Left ventricle myocardium superior (tissue), 1 donor: ENCODE measurements around the gene IL22RA1. TPM values are rescaled to one million over a fixed set of nuclear protein-coding genes. Genes with fewer than 3 reads are reported as not detected.
A peak's percentile ranks its signal among the peaks of the same experiment; 100 is the strongest.

Experiments used
- ATAC-seq: fragments of 200-7000 bp; cut with Tn5 transposase; one replicate; pipeline ENCODE4 v1.9.1; 2020; ENCODE audit warnings: mild to moderate bottlenecking, moderate library complexity
- DNase-seq: peaks from one replicate; pipeline ENCODE4 v3.0.0-alpha.2; 2020
- intact Hi-C: fragments of 100-400 bp; cut with micrococcal nuclease; formaldehyde crosslinking; loops from one replicate; pipeline ENCODE4 v1.11.0; 2022
- total RNA-seq: library from RNA; stranded (reverse); fragmentation: NEBNext Ultra II Directional; extraction: Animal tissue kit (Norgen Biotek cat#: 25700); gene quantifications from one replicate; pipeline ENCODE4 v1.2.1, GENCODE V29; 2021
- donor health status: DM: no; HTN: yes; CAD: no; lungs with severe emphysema.

Gene IL22RA1
- total RNA-seq, 1 donor from 2014 or later: 0.22 TPM

DNA sequence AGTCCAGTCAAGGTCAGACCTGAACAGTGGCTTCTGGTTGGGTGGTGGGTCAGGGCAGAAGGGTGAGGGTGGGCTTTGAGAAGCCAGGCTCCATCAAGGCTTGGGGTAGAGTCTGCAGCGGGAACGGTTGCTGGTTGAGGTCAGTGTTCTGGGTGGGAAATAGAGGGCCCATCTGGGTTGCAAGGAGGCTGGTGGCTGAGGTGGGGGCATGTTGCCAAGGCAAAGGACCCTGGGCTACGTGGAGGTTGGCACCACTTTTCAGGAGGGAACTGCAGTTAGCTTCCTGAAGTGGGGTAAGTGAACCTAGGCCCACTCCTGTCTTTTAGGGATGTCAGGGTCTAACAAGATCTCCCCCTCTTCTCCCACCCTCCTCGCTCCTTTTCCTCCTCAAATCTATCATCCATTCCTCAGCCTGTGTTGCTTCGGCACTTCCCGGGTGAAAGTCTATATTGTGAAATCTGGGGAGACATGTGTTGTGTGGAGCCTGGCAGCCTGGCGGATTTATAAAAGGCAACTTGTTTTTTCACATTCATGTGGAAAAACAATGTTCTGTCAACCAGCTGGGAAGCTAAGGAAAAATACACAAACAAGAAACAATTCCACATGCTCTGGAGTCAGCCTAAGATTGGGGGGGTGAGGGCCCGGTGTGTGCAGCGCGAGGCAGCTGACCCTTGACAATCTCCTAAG lies 1.5 kb downstream of the IL22RA1 start:
- intact Hi-C loops: no loop called here
- ATAC-seq (no peak), DNase-seq (no peak)

DNA sequence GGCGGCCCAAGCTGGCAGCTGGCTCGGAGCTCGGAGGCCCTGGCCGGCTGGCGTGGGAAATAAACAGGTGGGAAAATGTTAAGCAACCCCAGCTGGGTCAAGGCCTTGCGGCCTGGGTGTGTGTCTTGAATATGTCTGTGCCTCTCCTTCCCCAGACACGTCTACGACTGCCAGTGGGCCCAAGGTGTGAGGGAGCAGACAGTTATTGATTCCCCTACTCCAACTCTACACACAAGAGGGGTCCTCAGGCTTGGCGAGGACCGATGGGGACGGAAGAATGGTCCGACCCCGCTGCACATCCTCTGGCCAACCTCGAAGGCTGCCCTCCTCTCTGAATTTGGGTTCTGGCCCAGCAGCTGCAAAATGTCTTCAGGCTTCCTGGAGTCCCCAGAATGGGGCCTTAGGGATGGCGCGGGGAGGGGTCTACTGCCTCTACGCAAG lies 2.2 kb downstream of the IL22RA1 start:
- intact Hi-C loops: no loop called here
- DNase-seq: no peak
- ATAC-seq: no peak

DNA sequence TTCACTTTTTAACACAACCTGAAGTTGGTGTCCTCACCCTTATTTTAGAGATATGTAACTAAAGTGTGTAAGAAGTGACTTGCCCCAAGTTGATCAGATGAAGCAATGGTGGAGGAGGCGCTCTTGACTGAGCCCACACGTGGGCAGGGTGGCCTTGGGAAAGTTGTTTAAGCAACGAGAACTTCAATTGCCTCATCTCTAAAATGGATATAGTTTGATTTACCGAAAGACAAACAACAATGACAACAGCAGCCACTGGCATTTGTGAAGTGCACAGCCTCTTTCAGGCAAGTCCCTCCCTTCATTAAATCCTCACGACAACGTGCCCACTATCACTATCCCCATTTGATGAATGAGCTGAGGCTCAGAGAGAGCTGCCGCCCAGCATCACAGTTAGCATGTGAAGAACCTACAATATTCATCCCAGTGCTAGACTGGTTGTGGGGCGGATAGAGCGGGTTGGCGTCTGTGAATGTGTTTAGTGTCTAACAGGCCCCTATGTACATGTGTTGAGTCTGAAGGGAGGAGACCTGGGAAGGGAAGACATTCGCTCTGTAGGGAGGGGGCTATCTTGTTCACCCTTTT lies 3.0 kb downstream of the IL22RA1 start:
- no peak for DNase-seq
- no peak for ATAC-seq
- intact Hi-C loops: no loop called here

DNA sequence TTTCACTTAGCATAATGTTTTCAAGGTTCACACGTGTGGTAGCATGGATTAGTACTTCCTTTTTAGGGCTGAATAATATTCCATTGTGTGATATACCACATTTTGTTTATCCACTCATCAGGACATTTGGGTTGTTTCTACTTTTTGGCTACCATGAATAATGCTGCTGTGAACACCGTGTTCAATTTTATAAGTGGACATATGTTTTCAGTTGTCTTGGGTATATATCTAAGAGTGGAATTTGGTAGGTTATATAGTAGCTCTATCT lies 3.8 kb downstream of the IL22RA1 start:
- no peak for DNase-seq
- no peak for ATAC-seq
- intact Hi-C loops: no loop called here

DNA sequence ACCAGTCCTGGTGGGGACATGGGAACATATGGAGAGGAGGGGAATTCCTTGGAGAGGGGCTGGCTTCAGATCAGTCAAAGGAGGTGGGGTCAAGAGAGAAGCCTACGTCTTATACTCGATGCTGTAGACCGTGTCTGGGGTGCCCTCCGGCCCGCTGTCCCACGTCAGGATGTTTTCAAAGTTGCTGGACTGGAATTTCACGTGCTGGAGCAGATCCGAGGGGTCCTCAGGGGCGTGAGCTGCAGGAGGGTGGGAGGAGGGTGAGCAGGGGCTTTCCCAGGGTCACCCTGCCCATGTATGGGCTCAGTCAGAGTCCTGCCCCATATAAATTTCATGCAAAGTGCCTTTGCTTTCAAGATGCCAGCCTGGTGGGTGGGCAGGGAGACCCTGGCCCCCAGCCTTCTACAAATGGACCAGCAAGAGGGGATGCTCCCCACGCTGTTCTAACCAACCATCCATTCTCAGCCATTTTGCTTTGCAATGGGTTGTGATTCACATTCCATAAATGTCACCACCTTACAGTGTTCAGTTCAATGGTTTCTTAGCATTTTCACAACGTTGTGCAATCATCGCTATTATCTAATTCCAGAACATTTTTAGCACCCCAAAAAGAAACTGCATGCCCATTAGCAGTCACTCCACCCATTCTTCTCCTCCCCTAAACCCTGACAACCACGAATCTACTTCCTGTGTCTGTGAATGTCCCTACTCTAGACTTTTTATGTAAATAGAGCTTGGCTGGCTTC lies 4.3 kb downstream of the IL22RA1 start:
- no peak for DNase-seq
- no peak for ATAC-seq
- intact Hi-C loops: no loop called here

DNA sequence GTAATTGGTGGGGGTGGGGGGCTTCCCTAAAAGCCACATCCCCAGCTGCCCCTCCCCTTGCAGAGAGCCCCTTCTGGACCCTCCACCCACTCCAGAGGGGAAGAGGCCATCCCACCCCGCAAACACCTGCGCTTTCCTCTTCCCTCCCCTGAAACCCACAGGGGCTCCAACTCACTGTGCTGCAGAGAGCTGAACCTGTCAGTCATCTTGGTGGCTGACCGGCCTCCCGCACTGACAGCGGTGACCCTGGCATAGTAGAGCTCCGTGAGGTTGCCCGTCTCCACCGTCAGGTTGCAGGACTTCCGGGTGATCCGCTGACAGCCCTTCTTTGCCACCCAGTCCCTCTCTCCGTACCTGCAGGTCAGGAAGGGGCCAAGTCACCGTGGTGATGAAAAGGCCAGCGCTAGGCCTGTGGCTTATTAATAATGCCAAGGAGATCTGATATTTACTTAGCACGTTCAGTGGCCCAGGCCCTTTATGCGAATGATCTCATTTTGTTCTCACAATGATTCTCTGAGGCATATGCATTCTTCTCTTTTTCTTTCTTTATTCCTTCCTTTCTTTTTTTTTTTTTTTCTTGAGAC lies 5.9 kb downstream of the IL22RA1 start:
- DNase-seq: no peak
- ATAC-seq: no peak
- intact Hi-C loops: no loop called here

DNA sequence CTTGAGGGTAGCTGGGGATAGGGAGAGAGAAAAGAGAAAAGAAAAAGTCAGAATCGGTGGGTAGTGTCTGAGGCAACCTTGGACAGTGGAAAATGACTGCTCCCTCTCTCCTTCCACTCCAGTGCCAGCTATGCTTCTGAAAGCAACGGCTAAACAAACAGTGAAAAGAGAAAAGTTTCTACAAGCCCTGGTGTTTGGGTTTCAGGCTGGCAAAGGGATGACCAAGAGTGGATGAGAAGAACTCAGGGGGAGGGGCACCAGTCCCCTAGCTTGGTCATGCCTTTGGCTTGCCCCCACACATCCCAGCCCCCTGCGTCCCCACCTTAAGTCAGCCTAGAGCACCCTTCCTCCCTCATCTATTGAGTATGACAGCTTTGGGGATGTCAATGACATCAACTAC lies 8.6 kb downstream of the IL22RA1 start:
- no peak for ATAC-seq
- intact Hi-C loops: no loop called here

DNA sequence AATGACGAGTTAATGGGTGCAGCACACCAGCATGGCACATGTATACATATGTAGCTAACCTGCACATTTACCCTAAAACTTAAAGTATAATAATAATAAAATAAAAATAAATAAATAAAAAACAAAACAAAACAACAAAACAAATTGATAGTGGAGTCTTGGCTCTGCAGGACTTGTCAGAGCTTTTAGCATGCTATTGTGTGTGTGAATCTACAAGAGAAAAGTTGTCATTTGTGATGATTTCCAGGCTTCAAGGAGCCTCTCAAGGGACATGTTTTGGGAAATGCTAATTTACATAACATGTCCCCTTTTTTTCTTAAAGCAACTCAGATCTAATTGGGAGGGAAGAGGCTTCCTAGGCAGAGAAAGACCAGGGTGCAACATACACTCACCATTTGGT lies 9.1 kb downstream of the IL22RA1 start:
- DNase-seq: no peak
- ATAC-seq: no peak
- intact Hi-C loops: no loop called here

More for the DNA sequence above, 8.6 kb downstream of the IL22RA1 start:
- no peak for DNase-seq

DNA sequence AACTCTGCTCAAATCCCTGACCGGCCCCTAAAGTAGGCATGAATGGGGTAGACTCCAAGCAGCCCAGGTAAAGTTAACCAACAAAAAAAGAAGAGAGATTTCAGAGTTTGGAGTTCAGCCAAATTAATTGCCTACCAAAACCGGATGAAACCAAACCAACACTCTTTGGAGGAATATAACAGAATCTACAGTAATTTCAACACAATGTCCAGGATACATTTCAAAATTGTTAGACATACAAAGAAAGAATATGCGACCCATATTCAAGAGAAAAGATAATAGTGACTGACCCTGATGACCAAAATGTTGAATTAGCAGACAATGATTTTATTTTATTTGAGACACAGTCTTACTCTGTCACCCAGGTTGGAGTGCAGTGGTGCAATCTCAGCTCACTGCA lies 12.6 kb downstream of the IL22RA1 start:
- ATAC-seq (no peak), DNase-seq (no peak)
- intact Hi-C loops: no loop called here

DNA sequence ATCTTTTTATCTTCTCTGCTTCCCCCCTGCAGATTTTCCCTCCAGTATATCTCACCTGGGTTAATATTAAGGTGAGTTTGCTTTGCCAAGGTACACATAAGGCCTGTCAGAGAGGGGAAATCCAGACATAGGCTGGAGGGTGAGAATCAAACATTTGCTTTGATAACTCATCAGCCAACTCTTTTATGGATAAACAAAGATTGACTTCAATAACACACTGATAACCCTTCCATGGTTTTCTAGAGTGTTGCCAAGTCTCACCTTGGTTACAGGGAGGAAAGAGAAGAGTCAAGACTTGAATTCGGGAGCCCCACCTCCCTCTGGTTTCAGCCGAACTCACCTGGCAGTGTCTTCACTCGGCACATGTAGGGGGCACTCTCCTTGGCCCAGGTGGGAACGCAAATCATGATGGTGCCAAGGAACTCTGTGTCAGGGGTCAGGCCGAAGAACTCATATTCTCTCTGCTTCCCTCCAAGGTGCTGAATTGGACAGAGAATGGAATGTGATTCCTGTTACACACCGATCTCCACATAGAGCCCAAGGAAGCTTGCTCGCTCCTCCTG lies 15.1 kb downstream of the IL22RA1 start:
- DNase-seq (no peak), ATAC-seq (no peak)
- intact Hi-C loops: no loop called here

DNA sequence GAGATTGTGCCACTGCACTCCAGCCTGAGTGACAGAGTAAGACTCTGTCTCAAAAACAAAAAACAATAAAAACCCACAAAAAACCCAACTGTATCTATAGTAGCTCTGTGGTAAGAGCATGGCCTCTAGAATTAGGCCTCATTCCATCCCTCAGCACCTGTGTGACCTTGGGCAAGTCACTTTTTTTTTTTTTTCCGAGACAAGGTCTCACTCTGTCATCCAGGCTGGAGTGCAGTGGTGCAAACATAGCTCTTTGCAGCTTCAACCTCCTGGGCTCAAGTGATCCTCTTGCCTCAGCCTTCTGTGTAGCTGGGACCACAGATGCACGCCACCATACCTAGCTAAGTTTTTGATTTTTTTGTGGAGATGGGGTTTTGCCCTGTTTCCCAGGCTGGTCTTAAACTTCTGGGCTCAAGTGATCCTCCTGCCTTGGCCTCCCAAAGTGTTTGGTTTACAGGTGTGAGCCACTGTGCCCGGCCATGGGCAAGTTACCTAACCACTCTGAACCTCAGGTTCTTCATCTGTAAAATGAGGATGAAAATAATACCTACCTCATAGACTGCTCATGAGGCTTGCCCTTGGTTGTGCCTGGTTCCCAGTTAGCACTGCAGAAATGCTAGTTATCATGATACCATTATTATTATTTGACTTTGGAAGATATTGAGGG lies 15.7 kb downstream of the IL22RA1 start:
- intact Hi-C loops: no loop called here
- DNase-seq: no peak
- ATAC-seq: no peak

DNA sequence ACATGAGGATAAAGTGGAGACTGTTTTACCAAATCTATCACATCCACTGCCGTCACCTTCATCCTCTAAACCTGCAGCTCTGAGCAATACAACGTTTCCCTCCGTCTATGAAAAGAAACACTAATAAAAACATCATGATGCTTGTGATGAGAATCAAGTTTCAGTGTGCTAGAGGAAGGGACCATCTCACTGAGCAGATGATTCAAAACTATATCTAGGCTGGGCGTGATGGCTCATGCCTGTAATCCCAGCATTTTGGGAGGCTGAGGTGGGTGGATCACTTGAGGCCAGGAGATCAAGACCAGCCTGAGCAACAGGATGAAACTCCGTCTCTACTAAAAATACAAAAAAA lies 16.3 kb downstream of the IL22RA1 start:
- DNase-seq: no peak
- no peak for ATAC-seq
- intact Hi-C loops: no loop called here

DNA sequence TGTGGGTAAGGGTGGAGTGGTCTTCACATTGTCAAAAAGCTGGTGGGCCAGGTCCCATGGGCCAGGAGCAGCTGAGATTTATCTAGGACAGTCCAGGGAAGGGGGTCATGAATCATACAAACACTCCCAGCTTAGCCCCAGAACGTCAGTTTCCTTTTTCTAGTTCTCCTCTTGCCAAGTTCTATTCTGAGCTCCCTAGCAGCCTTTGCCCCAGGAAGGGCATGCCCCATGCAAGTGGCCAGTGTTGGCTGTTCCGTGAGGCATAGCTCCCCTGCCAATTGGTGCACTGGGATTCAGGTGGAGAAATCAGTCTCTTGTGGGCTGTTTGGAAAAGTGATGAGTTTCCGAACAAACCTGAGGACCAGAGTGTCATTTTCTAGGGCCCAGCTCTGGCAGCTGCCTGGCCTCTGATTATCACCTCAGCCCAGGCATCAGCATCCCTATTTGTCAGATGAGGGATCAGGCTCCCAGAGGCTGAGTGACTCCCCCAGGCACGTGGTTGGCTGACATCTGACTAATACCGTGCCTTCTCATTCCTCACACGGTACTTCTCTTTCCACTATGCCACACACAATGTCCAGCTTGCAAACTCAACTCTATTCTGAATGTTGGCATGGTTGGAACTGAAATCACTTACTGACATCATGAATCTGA lies 16.8 kb downstream of the IL22RA1 start:
- DNase-seq (peak; percentile 50), ATAC-seq (peak; percentile 81)
- intact Hi-C loops: no loop called here

DNA sequence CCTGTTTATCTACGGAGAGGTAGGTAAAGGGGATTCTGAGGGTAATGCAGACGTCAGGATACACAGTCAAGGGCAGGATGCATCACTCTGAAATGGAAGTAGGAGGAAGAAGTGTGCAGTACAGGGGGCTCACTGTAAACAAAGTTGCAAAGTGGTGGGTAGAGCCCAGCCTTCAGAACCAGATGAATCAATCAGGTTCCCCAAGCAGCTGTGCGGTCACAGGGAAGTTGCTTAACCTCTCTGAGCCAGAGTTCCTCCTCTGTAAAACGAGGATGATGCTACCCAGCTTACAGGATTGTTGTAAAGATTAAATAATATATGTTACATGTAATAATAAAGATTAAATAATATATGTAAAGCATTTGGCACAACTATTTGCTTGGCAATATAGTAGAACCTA lies 17.5 kb downstream of the IL22RA1 start:
- intact Hi-C loops: no loop called here
- ATAC-seq: no peak
- no peak for DNase-seq

DNA sequence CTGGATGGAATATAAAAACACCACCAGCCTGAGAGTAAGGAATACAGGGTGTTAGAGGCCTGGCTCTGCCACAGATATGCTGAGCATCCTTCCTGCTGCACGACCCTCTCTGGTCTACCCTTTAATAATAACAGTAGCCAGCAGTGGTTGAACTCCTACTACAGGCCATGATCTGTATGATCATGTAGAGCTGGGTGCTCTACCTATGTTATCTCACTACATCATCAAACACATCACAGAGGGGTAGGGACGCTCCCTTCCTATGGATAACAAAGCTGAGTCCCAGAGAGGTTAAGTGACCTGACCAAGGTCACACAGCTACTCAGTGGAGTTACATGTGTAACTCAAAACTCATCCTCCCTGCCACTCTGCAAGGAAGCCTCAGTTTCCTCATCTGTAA lies 18.0 kb downstream of the IL22RA1 start:
- DNase-seq (no peak), ATAC-seq (no peak)
- intact Hi-C loops: no loop called here

DNA sequence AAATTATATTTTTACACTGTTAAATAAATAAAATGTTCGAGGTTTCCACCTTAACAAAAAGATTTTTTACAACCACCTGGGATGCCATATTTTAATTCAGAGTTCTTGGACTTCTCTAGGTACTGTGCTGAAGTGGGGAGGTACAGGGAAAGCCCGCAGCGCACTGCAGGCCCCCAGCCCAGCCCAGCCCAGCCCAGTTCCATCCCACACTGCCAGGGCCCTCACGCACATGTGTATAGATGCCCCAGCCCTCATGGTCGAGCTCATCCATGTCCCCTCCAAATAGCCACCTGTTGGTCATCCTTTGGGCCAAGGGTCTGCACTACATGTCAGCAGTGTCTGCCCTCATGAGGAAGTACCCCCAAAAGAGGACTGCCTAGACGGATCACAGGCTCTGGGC lies 19.3 kb downstream of the IL22RA1 start:
- ATAC-seq (no peak), DNase-seq (no peak)
- intact Hi-C loops: no loop called here

DNA sequence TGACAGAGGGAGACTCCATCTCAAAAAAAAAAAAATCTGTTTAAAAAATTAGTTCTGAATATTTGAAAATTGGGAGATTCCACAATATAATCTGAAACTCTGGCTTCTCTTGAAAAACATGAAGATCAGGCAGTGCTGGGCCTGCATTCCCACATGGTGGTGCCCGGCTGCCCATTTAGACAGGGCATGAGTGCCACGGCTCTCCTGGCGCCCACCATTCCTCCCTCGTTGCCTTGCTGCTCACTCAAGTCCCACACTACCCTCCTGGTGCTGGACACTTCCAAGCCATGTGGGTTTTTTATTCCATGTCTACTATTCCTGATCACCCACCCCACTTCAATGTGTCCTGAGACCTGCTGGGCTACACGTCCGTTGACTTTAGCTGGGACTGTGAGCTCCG lies 20.2 kb downstream of the IL22RA1 start:
- no peak for DNase-seq
- no peak for ATAC-seq
- intact Hi-C loops: no loop called here

DNA sequence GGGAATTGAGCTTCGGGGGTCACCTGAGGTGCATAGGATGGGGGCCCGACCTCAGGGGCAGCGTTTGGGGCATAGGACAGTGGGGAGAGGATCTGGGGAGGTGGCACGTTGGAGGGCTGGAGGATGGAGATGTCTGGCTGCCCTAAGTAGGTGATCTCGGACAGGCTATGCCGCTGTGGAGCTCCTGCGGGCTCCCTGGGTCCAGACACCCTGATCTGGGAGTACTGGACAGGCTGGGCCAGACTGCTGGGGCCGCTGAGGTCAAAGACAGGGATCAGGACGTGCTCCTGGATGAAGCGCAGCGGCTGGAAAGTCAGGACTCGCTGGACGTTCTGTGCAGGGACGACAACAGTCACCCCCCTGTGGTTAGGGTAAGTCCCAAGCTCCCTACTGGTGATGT lies 21.5 kb downstream of the IL22RA1 start:
- no peak for DNase-seq
- intact Hi-C loops: no loop called here
- no peak for ATAC-seq

DNA sequence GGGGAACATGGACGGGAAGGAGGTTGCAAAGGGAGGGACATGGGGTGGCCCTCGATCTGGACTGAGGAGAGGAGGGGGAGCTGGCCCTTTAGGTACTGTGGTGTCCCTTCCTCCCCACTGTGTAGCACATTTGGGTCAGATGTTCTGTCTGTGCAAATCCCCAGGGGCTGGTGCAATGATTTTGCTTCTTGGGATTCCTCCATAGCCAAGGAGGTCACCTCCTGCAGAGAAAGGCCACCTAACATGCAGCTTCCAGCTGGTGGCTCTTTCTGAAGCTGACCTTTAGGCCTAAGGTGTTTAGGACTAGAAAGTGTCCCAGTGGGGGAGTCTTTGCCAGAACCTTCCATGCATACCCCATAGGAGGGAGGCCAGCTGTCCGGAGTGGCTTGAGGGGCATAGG lies 22.0 kb downstream of the IL22RA1 start:
- DNase-seq (no peak), ATAC-seq (peak; percentile 2)
- intact Hi-C loops: no loop called here
